Gastrocnemius medialis (tissue), 4 donors: ENCODE results near the gene RRAGB.

ENCODE experiments used
- POLR2A ChIP-seq, 2 donors: fragments of 450-650 bp; IDR thresholded peaks; one replicate each; pipeline ENCODE4 v1.6.1; 2017; ENCODE audit warnings: antibody characterized with exemption in 2 of 2, mild to moderate bottlenecking in 2 of 2, moderate library complexity in 2 of 2
- TF ChIP-seq, protein P1 (sequence below), 5 experiments: fragments of 450-650 bp in 3 of 5; fragments of 200-600 bp in 2 of 5; sonication (generic) in 2 of 5; IDR thresholded peaks in 4 of 5; conservative IDR thresholded peaks in 1 of 5; 1 replicate in 4 of 5; 2 replicates in 1 of 5; pipeline ENCODE4 v1.5.1; 2016 to 2019; ENCODE audit warnings: antibody characterized with exemption in 5 of 5, mild to moderate bottlenecking in 3 of 5, moderate library complexity in 3 of 5

GRCh38 chrX:55713631-55714030, 3.9 kb upstream of the RRAGB start:
- TF ChIP-seq POLR2A (IDR thresholded peaks at IDR 0.05), result no peak
- TF ChIP-seq, protein P1, sequence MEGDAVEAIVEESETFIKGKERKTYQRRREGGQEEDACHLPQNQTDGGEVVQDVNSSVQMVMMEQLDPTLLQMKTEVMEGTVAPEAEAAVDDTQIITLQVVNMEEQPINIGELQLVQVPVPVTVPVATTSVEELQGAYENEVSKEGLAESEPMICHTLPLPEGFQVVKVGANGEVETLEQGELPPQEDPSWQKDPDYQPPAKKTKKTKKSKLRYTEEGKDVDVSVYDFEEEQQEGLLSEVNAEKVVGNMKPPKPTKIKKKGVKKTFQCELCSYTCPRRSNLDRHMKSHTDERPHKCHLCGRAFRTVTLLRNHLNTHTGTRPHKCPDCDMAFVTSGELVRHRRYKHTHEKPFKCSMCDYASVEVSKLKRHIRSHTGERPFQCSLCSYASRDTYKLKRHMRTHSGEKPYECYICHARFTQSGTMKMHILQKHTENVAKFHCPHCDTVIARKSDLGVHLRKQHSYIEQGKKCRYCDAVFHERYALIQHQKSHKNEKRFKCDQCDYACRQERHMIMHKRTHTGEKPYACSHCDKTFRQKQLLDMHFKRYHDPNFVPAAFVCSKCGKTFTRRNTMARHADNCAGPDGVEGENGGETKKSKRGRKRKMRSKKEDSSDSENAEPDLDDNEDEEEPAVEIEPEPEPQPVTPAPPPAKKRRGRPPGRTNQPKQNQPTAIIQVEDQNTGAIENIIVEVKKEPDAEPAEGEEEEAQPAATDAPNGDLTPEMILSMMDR (IDR thresholded peaks at IDR 0.05 in 4 of 5, conservative IDR thresholded peaks at IDR 0.05 in 1 of 5), result no peak
